HG03439 (cell line): Measurements from ENCODE around the gene MRTFA.
"Not testable (repeated sequence)": the region's sequence is repeated elsewhere in the genome, so short reads cannot be mapped to it uniquely, and the experiment has no call there.

Experiments used
- ATAC-seq: cut with Tn5 transposase; IDR thresholded peaks from one replicate; pipeline ENCODE4 v1.9.1; 2021; ENCODE audit warnings: mild to moderate bottlenecking, moderate library complexity; ENCODE audit not compliant: unreplicated experiment

The MRTFA gene

DNA sequence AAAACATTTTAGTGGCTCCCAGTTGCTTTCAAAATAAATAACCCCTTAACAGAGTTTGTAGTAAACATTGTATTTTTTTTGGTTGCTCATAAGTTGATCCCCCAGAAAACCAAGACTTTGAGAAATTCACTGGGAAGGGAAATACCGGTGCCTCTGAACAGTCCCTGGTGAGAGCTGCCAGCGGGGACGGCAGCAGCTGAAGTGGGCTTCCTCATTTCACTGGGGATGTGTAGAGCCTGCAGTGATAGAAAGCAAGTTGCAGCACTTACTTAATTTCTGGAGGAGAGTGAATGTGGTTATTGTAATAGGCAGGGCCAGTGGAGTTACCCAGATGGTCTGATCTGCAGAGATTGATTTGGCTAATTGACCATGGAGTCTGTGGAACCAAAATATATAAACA is 24.2 kb upstream of the MRTFA start:
- no peak for ATAC-seq

DNA sequence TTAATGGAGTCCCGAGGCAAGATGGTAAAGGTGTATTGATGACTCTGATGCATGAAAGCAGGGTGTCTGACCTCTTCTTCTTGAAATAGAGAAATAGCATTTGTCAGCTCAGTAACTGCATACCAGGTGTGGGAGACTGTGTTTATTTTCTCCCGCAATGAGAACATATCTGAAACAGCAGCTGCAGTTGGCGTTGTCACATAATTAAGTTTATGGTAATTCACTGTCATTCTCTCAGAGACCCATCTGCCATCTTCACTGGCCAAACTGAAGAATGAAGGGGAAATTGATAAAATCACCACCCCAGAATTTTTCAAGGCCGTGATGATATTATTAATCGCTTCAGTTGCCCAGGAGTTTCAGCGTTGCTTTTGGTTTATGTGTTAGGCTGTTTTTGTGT is 22.6 kb upstream of the MRTFA start:
- no peak for ATAC-seq

DNA sequence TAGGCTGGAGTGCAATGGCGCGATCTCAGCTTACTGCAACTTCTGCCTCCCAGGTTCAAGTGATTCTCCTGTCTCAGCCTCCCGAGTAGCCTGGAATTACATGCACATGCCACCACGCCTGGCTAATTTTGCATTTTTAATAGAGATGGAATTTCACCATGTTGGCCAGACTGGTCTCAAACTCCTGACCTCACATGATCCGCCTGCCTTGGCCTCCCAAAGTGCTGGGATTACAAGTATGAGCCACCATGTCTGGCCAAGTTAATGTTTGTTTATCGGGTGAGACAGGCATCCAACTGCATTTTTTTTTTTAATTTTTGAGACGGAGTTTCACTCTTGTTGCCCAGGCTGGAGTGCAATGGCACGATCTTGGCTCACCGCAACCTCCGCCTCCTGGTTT is 20.1 kb upstream of the MRTFA start:
- ATAC-seq = not testable (repeated sequence)

DNA sequence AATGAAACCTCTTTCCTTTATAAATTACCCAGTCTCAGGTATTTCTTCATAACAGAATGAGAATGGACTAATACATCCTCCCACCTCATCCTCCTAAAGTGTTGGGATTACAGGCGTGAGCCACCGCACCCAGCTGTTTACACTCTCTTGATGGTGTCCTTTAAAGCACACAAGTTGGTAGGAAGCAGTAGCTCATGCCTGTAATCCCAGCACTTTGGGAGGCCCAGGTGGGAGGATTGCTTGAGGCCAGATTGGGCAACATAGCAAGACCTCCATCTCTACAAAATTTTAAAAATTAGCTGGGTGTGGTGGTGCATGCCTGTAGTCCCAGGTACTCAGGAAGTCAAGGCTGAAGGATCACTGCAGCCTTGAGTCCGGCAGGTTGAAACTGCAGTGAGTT is 19.4 kb upstream of the MRTFA start:
- not testable (repeated sequence) for ATAC-seq

DNA sequence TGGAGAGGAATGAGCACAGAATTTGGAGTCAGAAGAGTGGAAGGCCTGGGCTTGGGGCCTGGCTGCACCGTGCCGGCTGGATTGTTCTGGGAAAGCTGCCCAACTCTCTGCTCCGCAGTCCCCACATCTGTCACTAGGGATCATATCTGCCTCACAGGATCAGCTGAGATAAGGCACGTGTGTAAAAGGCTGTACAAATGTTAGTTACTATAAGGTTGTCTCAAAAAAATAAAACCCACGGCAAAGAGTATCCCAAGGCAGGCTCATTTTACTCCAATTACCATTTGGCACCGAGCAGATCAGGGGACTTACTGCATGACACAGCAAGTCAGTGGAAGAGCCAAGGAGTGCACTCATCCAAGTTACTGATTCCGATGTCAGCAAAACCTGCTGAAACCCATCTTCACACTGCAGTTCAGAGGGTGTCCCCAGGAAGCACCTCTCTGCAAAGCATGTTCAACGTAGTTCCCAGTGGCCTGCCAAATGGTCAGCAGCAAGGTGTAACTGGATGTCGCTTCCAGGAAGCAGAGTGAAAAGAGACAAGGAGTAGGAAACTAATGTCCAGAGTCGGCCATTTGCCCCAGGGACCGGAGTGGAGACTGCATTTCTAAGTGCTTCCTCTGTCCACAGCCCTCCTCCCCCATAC is 18.1 kb upstream of the MRTFA start:
- ATAC-seq = no peak

DNA sequence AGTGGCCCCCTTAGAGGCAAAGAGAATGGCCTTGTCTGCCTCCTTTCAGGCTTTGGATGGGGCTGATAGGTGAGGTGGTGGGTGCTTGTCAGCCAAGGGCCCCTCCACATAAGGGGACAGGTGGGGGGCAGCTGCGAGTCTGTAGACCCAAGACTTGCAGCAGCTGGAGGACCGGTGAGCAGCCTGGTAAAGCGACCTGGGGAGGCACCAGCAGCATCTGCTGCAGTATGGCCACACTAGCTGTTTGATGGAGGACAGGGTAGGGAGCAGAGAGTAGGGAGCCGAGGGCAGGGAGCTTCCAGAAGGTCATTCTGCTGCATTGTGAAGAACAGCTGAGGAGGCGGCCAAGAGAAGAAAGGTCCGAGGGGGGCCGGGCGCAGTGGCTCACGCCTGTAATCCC is 16.8 kb upstream of the MRTFA start:
- no peak for ATAC-seq

DNA sequence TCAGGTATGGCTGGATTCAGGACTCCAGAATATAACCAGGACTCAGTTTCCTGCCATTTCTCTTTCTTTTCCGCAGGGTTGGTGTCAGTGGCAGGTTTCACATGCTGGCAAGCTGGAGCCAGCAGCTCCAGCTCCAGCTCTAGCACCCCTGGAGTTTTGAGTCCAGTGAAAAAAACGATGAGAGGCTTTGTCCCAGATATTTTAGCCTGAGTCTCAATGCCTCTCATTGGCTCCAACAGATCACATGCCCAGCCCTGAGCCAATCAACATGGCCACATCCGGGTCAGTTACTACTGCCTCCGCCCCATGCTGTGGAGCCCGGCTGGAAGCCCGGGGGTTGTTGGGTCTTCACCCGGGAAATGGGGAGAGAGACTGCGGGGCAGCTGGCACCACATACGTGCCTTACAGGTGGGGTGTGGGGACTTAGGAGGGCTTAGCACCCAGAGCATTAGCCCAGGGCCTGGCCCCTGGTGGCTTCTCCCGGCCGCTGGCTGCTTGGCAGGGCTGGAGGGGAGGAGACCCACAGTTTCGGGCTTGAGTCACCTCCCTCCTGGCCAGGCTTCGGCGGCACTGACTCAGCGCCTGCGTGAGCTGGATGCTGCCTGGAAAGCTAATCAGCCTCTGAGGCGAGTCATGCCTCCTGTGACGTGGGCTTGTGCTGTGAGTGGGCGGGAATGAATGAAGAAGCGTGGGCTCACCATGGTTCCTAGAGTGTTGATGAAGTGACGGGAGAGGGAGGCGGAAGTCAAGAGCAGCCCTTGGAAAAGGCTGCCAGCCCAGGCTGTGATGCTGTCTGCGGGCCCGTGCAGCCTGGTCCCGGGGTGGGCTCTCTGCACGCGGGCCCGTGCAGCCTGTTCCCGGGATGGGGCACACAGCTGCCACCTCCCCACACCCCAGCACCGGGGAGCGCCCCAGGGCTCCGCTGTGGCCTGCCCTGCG is 15.3 kb upstream of the MRTFA start:
- ATAC-seq = peak; percentile 86

DNA sequence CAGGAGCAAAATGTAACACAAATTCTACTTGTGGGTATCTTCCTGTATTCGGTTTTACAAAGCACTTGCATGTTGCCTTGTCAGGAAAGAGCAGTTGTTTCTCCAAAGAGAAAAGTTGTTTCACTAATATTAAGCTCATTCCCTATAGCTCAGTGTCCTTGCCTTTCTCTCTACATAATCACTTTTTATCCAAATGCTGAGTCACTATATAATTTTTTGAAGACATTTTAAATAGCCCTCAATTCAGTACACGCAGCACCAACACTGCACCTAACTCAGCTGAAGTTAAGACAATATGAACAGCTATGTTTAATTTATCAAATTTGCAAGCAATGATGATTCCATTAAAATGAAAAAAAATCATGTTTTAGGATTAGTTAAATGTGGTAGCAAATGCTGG is 14.5 kb upstream of the MRTFA start:
- no peak for ATAC-seq

DNA sequence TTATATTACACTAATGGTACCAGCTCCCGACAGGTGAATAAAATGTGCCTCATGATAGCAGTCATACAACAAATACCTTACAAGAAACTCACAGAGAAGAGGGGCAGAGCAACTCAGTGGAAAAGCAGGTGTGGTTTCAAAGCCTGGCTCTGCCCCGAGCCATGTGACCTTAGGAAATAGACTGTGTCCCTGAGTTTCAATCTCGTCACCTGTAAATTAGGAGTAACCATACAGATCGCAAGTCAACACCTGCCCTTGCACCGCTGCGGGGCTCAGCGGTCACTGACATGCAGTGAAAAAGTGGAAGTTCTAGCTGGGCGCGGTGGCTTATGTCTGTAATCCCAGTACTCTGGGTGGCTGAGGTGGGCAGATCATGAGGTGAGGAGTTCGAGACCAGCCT is 11.9 kb upstream of the MRTFA start:
- no peak for ATAC-seq

DNA sequence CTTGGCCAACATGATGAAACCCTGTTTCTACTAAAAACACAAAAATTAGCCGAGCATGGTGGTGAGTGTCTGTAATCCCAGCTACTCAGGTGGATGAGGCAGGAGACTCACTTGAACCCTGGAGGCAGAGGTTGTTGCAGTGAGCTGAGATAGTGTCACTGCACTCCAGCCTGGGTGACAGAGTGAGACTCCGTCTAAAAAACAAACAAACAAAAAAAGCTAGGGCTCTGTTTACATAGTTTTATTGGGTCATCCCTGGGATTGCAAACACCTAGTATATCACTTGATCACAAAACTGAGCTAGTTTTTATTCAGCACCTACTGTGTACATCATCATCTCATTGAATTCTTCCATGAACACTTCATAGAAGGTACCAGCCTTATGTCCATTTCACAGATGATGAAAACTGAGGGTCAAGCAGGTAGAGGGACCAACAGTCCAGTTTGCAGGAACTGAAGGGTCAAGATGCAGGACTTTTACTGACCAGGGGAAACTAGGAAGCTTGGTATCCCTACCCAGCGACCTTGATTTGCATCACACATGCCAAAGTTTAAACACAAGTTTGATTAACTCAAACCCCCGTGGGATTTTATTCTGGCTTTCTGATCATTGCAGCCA is 9.2 kb upstream of the MRTFA start:
- no peak for ATAC-seq

DNA sequence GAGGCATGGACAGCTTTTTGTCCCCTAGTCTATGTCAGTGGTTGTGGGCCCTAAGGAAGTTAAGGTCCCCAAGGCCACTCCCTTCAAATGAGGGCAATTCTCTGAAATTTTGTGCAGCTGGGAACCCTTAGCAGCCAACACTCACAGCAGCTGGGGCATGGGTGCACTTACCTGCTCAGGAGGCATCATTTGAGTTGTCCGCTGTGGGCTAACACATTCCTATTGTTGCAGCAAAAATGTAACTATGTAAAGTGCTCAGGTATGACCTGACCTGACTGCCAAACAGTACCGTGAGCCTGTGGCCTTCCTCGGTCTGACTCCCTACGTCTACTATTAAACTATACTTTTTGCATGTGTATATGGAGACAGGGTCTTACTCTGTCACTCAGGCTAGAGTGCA is 5.8 kb upstream of the MRTFA start:
- ATAC-seq = no peak

DNA sequence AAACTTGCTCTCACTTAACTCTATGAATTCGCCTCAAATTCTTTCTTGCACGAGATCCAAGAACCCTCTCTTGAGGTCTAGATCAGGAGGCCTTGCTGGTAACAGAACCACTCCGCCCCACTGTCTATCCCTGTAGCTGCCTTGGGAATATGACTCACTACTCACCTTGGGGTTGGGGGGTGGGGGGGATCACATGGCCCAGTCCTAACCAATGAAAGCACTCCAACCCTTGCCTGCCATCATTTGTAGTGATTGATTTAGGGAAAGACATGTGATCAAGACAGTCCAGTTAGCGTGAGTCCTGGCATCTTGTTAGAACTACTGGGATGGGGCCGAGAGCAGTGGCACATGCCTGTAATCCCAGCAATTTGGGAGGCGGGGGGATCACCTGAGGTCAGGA is 4.8 kb upstream of the MRTFA start:
- ATAC-seq = no peak

DNA sequence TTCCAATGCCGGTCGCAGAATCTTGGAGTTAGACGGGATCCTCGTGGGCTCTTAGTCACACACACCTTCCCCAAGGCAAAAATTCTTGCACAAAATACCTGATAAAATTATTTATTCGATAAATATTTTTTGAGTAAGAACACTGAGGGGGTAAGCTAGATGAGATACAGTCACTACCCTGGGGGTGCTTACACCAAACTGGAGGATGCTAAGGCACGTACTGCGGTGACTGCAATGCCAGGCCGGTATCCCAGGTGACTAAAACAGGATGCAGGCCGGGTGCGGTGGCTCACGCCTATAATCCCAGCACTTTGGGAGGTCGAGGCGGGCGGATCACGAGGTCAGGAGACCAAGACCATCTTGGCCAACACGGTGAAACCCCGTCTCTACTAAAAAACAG is 1.7 kb upstream of the MRTFA start:
- no peak for ATAC-seq

DNA sequence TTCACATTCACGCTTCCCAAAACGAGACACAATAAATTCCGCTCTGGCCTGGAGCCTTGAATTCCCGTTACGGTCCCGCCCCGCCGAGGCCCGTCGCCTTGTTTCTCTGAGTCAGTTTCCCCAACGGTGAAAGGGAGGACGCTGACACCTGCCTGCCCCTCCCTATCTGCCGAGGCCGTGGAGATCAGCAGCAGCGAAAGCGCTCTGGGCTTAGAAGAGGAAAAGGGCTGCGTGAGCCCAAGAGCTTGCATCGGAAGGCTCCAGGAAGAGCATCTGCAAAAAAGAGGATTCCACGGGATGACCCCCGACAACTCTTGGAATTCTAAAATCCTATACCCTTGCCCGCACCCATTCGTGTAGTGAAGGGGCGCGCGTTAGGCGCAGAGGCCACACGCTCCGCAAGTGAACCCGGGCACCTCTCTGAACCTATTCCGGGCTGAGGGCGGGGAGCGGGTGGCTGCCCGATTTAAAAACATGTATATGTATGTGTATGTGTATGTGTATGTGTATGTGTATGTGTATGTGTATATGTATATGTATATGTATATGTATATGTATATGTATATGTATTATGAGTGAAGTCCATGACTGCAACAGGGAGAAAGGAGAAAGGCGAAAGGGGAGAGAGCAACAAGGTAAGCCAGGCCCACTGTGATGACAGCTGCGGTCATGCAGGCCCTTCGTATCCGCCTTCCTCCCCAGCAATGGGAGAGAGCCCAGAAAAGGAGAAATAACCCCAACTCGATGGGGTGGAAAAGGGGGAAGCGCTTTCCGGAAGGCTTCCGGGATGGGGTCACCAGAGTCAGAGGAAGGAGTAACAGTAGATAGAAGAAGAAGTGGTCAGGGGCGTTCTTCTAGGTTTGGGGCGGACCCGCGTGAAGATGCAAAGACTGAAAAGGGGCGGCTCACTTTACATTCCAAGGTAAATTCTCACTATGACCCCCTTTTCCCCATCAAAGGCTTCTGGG is 948 bp upstream of the MRTFA start:
- peak; percentile 1 for ATAC-seq

DNA sequence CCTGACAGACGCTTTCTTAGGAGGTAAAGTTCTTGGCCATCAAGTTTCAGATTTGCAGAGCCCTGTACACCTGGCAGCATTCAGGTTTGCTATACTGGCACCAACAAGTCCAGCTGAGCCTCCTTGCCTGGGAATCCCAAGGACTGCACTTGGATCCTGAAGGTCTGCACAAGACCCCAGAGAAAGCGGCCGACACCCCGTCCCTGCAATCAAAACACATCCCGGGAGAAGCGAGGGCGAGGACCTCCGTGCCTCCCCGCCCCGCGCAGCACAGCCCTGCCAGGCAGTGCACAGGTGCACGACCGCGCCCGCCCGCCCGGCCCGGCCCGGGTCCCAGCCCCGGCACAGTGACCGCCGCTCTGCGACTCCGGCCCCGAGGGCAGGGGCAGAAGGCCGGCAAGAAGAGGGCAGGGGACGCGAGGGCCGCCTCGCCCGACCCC is 559 bp downstream of the MRTFA start:
- peak; percentile 15 for ATAC-seq

DNA sequence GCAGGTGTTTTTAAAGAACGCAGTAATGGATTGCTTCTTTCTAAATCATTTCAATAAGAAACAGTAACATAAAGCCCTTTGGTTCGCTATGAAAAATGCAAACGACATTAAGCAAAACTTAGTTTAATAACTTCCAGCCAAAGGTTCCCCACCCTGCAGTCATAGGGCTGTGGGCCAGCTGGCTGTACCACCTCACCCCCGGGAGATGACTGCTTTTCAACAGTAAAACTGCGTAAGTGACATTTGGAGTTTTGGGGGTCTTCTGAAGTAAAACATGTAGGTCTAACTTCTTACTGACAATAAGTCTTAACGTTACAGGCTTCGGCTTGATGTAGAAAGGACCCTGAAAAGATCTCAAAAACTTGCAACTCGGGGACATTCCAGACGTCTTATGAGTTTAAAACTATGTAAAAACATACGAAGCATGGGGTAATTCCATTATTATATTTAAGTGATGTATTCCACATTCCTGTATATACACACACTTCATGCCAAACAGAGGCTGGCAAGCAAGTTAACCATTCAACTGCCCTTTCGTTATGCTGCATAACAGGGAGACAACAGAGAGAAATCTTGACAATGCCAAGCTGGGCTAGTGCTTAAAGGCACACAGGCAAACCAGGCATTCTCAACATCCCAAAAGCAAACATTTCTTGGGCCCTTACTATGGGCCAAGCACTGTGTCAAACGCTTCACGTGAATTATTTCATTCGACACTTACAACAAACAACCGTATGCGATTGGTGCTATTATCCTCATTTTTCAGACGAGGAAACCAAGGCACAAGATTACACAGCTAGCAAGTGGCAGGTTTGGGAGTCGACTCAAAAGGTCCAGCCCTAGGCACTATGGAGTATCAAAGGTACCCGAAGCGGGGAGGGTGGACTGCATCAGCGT is 1.2 kb downstream of the MRTFA start:
- no peak for ATAC-seq

DNA sequence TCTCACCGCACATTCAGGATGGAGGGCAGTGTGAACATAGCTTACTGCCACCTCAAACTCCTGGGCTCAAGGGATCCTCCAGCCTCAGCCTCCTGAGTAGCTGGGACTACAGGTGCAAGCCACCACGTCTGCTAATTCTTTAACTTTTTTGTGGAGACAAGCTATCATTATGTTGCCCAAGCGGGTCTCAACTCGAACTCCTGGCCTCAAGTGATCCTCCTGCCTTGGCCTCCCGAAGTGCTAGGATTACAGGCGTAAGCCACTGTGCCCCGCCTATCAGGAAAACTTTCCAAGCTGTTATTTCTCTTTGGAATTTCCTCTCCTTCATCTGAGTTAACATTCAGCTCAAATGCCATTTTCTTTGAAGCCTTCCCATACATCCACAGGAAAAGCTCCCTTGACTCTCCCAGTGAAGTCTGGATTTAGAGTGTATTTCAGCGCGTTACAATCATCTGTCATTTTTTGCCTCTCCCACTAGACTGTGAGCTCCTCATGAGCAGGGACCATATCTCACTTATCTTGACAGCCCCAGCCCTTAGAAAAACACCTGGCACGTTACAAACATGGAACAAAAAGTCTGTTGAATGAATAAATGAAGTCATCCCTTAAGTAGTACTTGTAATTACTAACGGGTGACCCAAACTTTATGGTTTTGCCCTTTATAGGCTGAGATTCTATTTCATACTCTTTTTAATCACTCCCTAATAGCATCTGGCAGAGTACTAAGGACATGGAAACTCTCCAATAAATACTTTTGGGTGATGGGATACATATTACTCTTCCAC is 2.2 kb downstream of the MRTFA start:
- no peak for ATAC-seq

DNA sequence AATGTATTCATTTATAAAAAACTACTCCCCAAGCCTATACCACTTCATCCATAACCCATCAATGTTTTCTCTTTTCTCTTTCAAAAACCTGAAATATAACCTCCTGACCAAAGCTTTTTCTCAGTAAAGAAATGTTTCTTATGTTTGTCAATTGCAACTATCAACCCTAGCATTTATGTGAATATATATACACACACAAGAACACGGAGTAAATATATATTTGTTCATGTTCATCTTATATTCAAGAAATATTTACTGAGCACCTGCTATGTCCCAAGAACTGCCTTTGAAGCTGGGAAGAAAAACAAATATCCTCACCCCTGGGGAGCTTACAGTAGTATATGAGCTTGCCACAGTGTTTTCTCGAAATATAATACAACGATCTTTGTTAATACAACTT is 3.5 kb downstream of the MRTFA start:
- no peak for ATAC-seq

DNA sequence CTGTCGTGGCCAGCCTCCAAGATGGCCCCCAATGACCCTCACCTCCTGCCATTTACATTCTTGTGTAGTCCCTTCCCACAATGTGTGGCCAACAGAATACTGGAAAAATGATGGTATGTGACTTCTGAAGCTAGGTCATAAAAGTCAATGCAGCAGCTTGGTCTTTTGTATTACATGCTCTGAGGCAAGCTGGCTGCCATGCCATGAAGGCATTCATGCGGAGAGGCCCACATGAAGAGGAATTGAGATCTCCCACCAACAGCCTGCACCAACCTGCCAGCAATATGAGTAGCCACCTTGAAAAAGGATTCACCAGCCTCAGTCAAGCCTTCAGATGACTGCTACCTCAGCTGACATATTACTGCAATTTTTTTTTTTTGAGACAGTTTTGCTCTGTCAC is 4.6 kb downstream of the MRTFA start:
- no peak for ATAC-seq
